Astrocyte of the cerebellum (primary cell): Measurements from ENCODE around the gene CPED1.
"Not testable (repeated sequence)": the region's sequence is repeated elsewhere in the genome, so short reads cannot be mapped to it uniquely, and the experiment has no call there.

ENCODE experiments used
- DNase-seq: peaks from one replicate; pipeline ENCODE4 v3.0.0-alpha.2; 2011; ENCODE audit warnings: low read depth
- H3K4me3 ChIP-seq: 2 replicates; pipeline ENCODE4 v1.5.1; 2011; ENCODE audit warnings: mild to moderate bottlenecking, low read depth, low read length, moderate library complexity
- in situ Hi-C: cut with HindIII; loops from 2 replicates; pipeline ENCODE4 v1.10.0; 2017; ENCODE audit warnings: low sequenced_read_pairs
- TF ChIP-seq, protein P1 (sequence below): IDR thresholded peaks from 2 replicates; pipeline ENCODE4 v1.5.1; 2012; ENCODE audit warnings: low read length, low read depth, moderate library complexity, mild to moderate bottlenecking; ENCODE audit errors: missing control alignments

CPED1 gene

DNA sequence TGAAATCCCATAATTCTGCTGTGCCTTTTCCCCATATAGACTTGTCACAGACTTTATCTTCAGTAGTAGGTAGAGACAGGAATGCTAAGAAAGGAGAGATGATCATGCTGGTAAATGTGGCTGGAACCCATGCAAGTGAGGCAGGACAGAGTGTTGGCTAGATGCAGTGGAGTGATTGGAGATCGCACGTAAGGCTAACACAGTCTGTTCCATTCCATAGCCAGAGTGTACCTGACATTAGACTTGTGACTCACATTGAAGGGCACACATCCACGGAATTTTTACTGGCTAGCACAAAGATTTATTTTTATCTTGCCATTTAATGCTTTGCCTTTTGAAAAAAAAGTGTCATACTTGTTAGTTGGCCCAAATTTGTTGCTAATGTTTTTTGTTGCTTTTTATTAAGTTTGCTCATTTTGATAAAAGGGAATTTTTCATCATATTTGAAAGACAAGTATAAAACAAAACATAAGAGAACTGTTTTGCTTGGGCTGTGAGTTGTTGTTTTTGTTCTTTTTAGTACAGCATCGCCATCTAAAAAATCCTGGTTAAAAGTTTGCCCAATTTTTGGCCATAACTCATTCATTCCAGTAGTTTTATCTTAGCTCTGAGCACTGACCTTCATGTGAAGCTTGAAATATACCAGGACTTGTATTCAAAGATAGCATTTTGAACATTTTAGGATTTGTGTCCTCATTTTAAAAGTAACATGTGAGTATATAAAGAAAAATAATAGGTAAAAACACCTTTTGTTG, 81.0 kb downstream of the CPED1 start:
- TF ChIP-seq, protein P1, sequence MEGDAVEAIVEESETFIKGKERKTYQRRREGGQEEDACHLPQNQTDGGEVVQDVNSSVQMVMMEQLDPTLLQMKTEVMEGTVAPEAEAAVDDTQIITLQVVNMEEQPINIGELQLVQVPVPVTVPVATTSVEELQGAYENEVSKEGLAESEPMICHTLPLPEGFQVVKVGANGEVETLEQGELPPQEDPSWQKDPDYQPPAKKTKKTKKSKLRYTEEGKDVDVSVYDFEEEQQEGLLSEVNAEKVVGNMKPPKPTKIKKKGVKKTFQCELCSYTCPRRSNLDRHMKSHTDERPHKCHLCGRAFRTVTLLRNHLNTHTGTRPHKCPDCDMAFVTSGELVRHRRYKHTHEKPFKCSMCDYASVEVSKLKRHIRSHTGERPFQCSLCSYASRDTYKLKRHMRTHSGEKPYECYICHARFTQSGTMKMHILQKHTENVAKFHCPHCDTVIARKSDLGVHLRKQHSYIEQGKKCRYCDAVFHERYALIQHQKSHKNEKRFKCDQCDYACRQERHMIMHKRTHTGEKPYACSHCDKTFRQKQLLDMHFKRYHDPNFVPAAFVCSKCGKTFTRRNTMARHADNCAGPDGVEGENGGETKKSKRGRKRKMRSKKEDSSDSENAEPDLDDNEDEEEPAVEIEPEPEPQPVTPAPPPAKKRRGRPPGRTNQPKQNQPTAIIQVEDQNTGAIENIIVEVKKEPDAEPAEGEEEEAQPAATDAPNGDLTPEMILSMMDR = no peak
- no peak overlapping the region for H3K4me3 ChIP-seq
- in situ Hi-C loops = loop anchor here (10.0 kb wide), 1 partner anchor 75 kb away; no protein-coding TSS in a partner anchor
- no peak for DNase-seq

DNA sequence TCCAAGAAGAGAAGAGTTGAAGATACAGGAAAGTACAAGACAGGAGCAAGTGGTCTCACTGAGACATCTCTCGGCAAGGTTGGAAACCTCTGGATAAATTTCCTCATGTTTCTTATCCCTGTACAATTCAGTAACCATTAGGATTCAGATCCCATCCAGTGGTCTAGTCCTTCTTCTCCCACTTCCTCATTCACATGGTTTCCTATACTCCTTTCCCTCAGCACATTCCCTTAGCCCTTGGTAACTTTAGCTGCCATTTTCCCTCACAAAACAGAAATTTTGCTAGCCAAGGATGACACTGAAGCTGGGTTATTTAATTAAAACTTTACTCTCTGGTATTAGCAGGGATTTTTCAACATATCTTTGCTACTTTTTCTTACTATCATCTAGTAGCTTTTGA, 82.6 kb downstream of the CPED1 start:
- DNase-seq = no peak
- H3K4me3 ChIP-seq = no peak overlapping the region
- TF ChIP-seq, protein P1 = no peak
- in situ Hi-C loops = loop anchor here (10.0 kb wide), 1 partner anchor 76 kb away; no protein-coding TSS in a partner anchor

DNA sequence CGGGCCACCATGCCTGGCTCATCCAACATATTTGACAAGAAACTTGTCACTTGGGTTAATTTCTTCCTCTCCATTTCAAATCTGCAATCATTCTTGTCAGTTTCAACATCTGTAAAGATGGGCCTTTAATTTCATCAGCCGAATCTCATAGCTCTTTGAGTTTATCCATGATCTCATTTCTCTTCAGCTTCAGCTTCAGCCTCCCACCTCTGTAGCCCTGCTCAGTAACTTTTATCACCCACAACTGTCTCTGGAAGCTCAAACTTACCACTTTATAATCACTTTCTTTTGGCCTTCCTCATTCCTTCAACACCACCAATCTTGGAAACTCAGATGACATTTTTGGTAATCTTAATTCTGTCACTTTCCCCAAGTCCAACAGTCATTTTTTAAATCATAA, 83.2 kb downstream of the CPED1 start:
- TF ChIP-seq, protein P1 = no peak
- in situ Hi-C loops = loop anchor here (10.0 kb wide), 1 partner anchor 77 kb away; no protein-coding TSS in a partner anchor
- no peak overlapping the region for H3K4me3 ChIP-seq
- DNase-seq = no peak

DNA sequence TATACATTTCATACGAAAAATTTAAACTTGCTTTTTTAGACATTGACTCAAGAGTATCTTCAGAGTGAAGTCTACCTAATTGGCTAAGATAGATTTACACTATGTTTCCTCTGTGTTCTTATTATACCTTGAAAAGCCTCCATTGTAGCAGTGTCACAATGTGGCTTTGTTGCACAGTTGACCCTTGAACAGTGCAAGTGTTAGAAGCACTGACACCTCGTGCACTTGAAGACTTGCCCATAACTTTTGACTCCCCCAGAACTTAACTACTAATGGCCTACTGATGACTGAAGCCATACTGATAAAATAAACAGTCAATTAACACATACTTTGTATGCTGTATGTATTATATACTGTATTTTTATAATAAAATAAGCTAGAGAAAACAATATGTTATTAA, 84.3 kb downstream of the CPED1 start:
- in situ Hi-C loops = loop anchor here (10.0 kb wide), 1 partner anchor 78 kb away; no protein-coding TSS in a partner anchor
- DNase-seq = no peak
- no peak overlapping the region for H3K4me3 ChIP-seq
- TF ChIP-seq, protein P1 = no peak

DNA sequence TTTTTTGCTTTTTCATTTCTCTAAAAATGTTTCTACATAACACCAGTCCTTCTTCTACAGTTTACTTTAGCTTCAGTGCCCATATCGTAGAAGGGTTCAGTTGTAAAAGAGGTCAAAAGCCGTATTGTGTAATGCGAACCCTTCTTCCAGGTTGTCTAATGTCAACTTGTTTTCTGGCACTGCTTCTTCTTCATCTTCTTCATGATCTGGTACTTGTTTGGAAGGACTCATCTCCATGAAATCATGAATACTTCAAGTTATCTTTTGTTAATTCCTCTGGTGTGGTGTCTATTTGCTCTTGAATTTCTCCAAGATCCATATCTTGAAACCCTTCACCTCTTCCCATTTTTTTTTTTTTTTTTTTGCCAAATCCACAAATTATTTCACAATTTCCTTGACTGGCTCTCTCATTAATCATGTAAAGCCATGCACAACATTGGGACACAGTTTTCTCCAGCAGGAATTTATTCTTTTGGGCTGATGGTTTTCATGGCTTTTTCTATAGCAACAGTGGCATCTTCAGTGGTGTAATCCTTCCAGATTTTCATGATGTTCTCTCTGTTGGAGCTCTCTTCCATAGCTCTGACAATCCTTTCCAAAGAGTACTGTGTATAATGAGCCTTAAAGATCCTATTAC, 85.1 kb downstream of the CPED1 start:
- in situ Hi-C loops = loop anchor here (10.0 kb wide), 1 partner anchor 79 kb away; no protein-coding TSS in a partner anchor
- TF ChIP-seq, protein P1 = no peak
- no peak overlapping the region for H3K4me3 ChIP-seq
- DNase-seq = no peak

DNA sequence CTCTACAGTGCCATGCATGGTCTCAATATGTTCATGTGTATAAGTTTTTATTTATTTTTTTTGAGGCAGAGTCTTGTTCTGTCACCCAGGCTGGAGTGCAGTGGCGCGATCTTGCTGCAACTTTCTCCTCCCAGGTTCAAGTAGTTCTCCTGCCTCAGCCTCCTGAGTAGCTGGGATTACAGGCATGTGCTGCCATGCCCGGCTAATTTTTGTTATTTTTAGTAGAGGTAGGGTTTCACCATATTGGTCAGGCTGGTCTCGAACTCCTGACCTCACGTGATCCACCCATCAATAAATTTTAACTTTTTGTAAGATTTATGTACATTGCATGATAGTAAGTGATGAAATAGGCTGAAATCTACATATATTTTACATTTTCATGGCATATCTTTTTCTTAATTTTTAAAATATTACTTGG, 86.9 kb downstream of the CPED1 start:
- DNase-seq, H3K4me3 ChIP-seq: not testable (repeated sequence)
- in situ Hi-C loops = loop anchor here (10.0 kb wide), 1 partner anchor 81 kb away; no protein-coding TSS in a partner anchor

DNA sequence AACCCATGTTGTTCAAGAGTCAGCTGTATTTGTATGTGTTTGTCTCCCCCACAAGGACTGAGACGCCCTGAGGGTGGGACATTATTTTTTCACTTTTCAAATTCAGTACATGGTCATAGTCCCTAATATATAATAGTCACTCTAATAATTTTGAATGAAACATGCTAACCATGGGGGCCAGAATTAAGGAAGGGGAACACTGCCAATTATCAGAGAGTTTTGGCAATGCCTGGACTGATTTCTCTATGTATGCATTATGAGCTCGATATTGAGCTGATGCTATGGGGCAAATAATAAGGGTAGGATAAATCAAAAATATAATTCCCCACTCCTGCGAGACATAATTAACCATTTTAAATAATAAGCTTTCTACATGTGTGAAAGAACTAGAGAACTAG, 87.4 kb downstream of the CPED1 start:
- H3K4me3 ChIP-seq = no peak overlapping the region
- TF ChIP-seq, protein P1 = no peak
- in situ Hi-C loops = loop anchor here (10.0 kb wide), 1 partner anchor 81 kb away; no protein-coding TSS in a partner anchor
- no peak for DNase-seq
